GM18907 (cell line): ENCODE results near the gene ARHGAP18.

Source experiments
- ATAC-seq: cut with Tn5 transposase; IDR thresholded peaks from one replicate; pipeline ENCODE4 v1.9.1; 2021; ENCODE audit warnings: mild to moderate bottlenecking, moderate library complexity; ENCODE audit not compliant: unreplicated experiment

Gene ARHGAP18

GRCh38 chr6:129694036-129694435, 15.9 kb downstream of the ARHGAP18 start:
- ATAC-seq: no peak

- no peak for ATAC-seq
Observed at GRCh38 chr6:129692467-129692866, 17.5 kb downstream of the ARHGAP18 start.

- no peak for ATAC-seq
Observed at GRCh38 chr6:129691709-129692108, 18.3 kb downstream of the ARHGAP18 start.

- no peak for ATAC-seq
Observed at GRCh38 chr6:129691043-129691640, 18.8 kb downstream of the ARHGAP18 start.

- ATAC-seq: peak; percentile 74
Observed at GRCh38 chr6:129686941-129687627, 22.9 kb downstream of the ARHGAP18 start.

- ATAC-seq: no peak
Observed at GRCh38 chr6:129685662-129686031, 24.3 kb downstream of the ARHGAP18 start.

GRCh38 chr6:129684903-129685661, 24.9 kb downstream of the ARHGAP18 start:
- ATAC-seq: no peak

- no peak for ATAC-seq
Observed at GRCh38 chr6:129684323-129684884, 25.6 kb downstream of the ARHGAP18 start.

GRCh38 chr6:129683601-129684322, 26.2 kb downstream of the ARHGAP18 start:
- ATAC-seq: peak; percentile 96

- ATAC-seq: no peak
Observed at GRCh38 chr6:129681913-129682205, 28.1 kb downstream of the ARHGAP18 start.

- no peak for ATAC-seq
Observed at GRCh38 chr6:129680633-129681032, 29.3 kb downstream of the ARHGAP18 start.

- ATAC-seq: no peak
Observed at GRCh38 chr6:129679758-129680157, 30.2 kb downstream of the ARHGAP18 start.

GRCh38 chr6:129679275-129679674, 30.7 kb downstream of the ARHGAP18 start:
- ATAC-seq: no peak

GRCh38 chr6:129678463-129678862, 31.5 kb downstream of the ARHGAP18 start:
- ATAC-seq: no peak

GRCh38 chr6:129677620-129678325, 32.2 kb downstream of the ARHGAP18 start:
- no peak for ATAC-seq

- ATAC-seq: no peak
Observed at GRCh38 chr6:129675669-129676472, 34.1 kb downstream of the ARHGAP18 start.

- ATAC-seq: no peak
Observed at GRCh38 chr6:129673748-129674147, 36.2 kb downstream of the ARHGAP18 start.

GRCh38 chr6:129672881-129673631, 36.9 kb downstream of the ARHGAP18 start:
- peak; percentile 75 for ATAC-seq

GRCh38 chr6:129672341-129672682, 37.7 kb downstream of the ARHGAP18 start:
- peak; percentile 21 for ATAC-seq
